Retinal pigment epithelial cell (primary cell): ENCODE measurements around the gene KCNN3.
A peak's percentile ranks its signal among the peaks of the same experiment; 100 is the strongest.

Experiments
- DNase-seq: peaks from one replicate; pipeline ENCODE4 v3.0.0-alpha.2; 2010; ENCODE audit warnings: low read depth
- H3K4me3 ChIP-seq: 2 replicates; pipeline ENCODE4 v1.5.1; 2011; ENCODE audit warnings: mild to moderate bottlenecking, low read length, control low read depth, moderate library complexity
- TF ChIP-seq, protein P1 (sequence below): conservative IDR thresholded peaks from 2 replicates; pipeline ENCODE4 v1.5.1; 2011; ENCODE audit warnings: low read depth, low read length, control low read depth, inconsistent platforms

KCNN3 gene

DNA sequence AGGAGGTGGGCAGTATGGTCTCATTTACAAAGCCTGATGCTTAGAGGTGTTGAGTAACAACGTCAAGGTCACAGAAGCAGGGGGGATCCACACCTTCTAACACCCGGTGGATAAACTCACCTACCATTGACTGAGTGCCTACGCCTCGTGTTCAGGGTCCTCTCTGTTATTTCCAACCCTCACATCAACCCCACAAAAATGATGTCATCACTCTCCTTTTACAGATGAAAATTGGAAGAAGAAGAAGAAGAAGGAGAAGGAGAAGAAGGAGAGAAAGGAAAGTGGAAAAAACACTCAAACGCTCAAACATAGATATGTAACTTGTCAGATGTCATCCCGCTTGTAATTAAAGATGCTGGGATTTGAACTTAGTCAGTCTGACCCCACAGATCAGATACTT lies 653 bp upstream of the KCNN3 start:
- no peak for DNase-seq
- TF ChIP-seq, protein P1, sequence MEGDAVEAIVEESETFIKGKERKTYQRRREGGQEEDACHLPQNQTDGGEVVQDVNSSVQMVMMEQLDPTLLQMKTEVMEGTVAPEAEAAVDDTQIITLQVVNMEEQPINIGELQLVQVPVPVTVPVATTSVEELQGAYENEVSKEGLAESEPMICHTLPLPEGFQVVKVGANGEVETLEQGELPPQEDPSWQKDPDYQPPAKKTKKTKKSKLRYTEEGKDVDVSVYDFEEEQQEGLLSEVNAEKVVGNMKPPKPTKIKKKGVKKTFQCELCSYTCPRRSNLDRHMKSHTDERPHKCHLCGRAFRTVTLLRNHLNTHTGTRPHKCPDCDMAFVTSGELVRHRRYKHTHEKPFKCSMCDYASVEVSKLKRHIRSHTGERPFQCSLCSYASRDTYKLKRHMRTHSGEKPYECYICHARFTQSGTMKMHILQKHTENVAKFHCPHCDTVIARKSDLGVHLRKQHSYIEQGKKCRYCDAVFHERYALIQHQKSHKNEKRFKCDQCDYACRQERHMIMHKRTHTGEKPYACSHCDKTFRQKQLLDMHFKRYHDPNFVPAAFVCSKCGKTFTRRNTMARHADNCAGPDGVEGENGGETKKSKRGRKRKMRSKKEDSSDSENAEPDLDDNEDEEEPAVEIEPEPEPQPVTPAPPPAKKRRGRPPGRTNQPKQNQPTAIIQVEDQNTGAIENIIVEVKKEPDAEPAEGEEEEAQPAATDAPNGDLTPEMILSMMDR, result no peak
- no peak overlapping the region for H3K4me3 ChIP-seq

DNA sequence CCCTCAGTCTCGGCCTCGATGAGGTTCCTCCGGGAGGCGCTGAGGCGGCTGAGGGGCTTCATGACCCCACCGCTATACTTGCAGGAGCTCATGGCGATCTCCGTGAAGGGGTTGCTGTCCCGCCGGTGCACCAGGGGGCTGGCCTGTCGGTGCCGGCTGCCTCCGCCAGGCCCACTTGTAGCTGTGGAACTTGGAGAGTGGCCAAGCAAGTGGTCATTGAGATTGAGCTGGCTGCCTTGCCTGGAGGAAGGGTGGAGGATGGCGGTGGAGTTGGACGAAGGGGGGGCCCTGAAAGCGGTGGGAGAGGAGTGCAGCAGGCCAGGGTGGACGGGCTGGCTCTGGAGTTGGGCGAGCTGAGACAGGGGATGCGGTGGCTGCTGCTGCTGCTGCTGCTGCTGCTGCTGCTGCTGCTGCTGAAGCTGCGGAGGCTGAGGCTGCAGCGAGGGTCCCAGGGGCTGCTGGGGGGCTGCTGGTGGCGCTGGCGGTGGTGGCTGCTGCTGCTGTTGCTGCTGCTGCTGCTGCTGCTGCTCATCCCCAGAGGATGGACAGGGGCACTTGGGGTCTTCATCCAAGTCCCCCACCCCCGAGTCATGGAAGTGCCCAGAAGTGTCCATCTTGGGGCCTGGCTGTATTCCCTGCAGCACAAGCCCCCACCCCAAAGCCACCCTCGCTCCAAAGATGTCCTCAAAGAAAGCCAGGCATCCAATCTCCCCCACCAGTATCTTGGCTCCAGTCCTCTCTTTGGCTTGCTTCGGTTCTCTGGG lies 548 bp downstream of the KCNN3 start:
- TF ChIP-seq, protein P1, result no peak
- DNase-seq, result no peak
- peak overlapping the region; percentile 20 for H3K4me3 ChIP-seq

DNA sequence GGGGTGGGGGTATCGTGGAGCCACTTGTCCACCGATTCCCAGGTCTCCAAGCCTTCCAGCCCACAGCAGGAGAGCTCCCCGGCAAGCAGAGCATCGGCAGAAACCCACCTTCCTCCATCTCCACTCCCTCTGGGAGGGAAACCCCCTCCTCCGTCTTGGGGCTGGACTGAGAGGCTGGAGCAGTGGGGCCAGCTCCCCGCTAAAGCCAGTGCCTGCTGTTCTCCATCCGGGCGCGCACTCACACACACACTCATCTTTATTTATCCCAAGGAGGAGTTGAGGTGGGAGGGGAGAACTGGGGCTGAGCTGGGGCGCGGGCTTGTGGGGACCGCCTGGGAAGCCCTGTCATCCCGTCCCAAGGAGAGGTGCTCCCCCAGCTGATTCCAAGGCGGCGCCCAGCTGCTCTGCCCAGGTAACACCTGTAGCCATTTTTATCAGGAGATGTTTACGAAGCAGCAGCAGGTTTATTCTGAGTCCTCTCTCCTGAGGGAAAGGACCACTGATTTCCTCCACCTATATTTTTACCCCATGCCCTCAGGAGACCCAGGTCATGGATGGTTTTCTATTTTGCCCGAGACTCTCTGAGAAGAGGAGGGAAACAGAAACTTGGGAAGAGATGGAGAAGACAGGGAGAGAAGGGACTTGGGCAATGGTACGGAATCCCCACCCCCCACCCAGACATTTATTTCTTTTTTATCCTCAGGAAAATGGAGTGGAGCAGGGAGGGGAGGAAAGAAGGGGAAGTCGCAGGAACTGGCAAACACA lies 2.1 kb downstream of the KCNN3 start:
- H3K4me3 ChIP-seq, result no peak overlapping the region
- no peak for DNase-seq
- TF ChIP-seq, protein P1, result no peak

DNA sequence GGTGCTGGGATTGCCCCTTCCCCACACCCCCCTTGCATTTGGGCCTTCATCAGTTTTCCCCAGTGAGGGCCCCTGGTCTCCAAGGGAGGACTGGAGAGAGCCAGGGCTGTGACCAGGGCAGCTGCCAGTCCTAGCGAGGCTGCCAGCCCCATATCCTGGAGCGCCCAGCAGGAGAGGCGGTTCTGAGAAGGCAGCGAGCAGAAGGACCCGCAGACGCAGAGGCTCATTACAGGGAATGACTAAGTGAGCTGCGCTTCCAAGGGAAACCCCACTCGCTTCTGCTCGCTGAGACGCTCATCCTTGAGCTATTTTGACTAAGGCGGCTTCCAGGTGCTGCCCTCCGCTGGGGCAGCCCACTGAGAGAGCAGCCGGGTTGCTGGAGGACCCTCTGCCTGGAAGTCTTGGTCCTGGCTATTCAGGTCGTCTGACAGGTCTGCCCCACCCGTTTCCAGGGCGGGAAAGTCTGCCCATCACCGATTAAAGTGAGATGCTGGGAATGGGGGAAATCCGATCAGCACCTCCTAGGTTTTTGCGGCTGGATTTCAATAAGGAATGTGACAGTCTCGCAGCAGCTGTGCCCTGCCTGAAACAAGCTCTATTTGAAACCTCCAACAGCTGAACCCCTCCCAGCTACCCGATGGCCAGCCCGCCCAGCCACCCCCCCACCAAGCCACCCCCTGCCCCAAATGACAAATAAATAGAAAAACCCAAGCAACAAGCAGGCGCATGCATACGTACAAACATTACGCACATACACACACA lies 2.8 kb downstream of the KCNN3 start:
- H3K4me3 ChIP-seq, result no peak overlapping the region
- TF ChIP-seq, protein P1, result peak; percentile 3
- DNase-seq, result no peak

DNA sequence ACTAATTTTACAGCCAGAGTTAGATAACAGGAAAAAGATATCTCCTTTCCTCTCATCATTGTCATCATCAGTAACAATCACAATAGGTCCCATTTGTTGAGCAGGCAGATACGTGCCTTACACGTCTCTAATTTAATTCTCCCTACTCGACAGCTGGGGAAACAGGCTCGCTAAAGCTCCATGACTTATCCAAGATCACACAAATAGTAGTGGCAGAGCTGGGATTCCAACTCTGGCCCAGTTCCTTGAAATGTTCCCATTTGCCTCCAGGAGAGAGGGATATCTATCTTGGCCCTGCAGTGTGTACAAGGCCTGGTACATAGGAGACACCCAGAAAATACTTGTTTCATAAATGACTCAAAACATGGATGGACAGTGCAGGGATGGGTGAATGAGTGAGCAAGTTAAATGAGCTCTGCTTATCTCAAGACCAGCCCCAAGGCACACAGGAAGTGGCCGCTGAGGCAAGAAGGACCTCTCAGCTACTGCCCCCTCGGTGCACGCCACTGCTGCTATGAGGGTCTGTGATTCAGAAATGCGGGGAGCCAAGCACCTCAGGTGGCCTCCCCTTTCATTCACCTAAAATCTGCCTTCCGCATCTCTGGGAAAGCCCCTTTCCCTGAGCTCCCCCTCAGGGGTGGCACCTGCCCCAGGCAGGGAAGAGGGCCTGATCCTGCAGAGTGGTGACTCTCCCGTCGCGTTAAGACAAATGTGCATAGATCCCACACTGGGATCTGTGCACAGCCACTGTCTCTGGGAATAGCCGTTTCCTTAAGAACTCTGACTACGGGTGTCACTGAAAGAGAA lies 3.6 kb downstream of the KCNN3 start:
- no peak for DNase-seq
- TF ChIP-seq, protein P1, result no peak
- H3K4me3 ChIP-seq, result no peak overlapping the region

DNA sequence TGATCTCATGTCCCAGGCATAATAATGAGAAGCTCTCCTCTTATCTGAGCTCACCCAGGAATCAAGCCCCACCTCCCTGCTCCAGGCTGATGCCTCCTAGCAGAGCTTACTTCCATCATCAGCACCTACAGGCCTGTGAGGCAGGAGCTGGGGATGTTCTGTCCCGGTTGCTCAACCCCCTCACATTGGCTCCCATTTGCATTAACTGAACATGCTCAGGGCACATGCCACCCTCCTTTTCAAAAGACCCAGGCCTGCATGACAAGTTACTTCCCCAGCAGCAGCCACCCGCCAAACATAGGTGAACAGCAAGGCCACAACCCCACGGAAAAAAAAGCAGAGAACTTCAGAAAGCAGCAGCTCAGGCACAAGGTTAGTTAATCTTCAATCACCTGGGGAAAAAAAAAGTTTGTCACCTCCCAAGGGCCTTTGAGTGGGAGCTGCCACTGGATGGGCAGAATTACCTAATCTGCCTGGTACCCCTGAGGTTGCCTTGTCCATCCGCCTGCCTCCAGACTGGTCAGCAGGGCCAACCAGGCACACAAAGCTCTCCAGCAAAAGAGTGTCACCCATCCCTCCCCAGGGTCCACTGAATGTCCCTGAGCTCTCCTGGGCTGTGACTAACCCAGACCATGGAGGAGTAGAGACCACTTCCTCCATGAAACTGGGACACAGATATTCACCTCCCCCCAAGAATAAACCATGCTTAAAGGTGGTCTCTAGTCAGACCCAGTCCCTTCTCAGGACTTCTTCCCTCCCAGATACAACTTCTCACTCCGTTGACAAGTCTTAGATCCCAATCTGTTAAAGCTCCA lies 4.4 kb downstream of the KCNN3 start:
- DNase-seq, result no peak
- TF ChIP-seq, protein P1, result no peak

More for the DNA sequence above, 4.4 kb downstream of the KCNN3 start:
- H3K4me3 ChIP-seq, result no peak overlapping the region
